ENCODE results near the gene ACTN4.
"Not testable (repeated sequence)": the region's sequence is repeated elsewhere in the genome, so short reads cannot be mapped to it uniquely, and the experiment has no call there.

The ACTN4 gene

DNA sequence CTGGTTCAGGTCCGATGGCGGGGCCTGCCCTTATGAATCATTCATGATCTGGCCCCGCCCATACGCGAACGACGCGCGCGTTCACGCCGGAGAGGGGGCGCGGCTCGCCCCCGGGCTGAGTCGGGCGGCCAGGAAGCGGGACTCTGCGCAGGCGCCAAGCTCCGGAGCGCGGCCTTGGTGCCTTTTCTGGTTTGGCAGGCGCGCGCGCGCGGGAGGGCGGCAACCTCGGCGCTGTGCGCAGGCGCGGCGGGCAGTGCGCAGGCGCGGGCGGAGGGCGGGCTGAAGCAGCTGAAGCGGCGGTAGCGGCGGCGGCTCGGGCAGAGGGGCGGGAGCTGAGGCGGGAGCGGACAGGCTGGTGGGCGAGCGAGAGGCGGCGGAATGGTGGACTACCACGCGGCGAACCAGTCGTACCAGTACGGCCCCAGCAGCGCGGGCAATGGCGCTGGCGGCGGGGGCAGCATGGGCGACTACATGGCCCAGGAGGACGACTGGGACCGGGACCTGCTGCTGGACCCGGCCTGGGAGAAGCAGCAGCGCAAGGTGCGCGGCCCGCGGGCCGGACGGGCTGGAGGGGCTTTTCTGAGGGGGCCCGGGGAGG is at the start of gene ACTN4:
Gene ACTN4, plus strand, starts transcription at position 282 of the 598 bp plus-strand sequence. Its CDS starts 97 bp downstream, at position 379.
- peak; percentile 90 for DNase-seq (ENCODE audit: low read depth)

DNA sequence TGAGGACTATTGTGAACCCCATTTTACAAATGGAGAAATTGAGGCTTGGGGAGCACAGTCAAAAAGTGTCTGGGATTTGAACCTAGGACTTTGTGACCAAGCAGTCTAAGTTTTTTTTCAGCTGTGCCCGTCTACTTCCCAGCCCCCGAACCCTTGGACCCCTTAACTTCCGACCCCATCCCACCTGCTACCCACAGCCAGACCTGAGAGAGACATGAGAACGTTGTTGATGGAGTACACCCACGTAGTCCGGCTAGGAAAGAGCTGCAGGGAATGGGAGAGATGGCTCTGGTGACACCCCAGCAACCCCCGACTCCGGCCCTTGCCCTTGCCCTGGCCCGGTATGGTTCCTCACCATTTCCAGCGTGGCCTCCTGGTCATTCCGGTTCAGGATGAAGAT is 47.7 kb upstream of the ACTN4 start:
- DNase-seq (ENCODE audit: low read depth) = no peak

DNA sequence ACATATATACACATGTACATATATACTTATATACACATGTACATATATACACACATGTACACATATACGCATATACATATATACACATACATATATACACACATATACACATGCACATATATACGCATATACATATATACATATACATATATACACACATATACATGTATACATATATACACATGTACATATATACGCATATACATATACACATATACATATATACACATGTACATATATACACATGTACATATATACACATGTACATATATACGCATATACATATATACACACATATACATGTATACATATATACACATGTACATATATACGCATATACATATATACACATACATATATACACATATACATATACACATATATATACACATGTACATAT is 44.6 kb upstream of the ACTN4 start:
- not testable (repeated sequence) for DNase-seq (ENCODE audit: low read depth)

DNA sequence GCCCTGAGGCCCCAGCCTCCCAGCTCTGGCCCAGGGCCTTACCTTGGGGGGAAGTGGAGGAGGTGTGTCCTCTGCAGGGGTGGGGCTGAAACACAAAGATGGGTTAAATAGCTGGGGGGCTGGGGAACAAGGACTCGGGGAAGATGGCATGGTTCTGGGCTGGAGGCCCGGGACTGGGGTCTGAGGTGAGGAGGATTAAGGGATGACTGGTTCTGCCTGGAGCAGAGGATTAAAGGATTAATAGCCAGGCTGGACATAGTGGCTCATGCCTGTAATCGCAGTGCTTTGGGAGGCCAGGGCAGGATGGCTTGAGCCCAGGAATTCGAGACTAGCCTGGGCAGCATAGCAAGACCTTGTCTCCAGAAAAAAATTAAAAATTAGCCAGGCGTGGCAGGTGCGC is 41.3 kb upstream of the ACTN4 start:
- no peak for DNase-seq (ENCODE audit: low read depth)

DNA sequence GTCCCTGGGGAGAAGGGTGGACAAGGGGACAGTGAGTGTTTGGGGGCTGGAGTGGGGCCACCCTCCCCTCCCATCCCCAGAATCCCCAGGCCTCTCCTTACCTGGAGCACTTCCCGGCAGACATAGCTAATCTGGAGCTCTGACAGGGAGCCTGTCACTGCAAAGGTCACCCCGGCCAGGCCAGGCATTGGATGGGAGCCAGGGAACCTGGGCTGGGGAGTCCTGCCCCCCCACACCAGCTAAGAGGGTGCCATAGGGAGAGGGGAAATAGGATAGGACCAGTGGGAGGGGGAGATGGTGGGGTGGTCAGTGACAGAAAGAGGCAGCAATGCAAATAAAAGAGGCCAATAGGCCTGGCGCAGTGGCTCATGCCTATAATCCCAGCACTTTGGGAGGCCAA is 33.2 kb upstream of the ACTN4 start:
- no peak for DNase-seq (ENCODE audit: low read depth)

DNA sequence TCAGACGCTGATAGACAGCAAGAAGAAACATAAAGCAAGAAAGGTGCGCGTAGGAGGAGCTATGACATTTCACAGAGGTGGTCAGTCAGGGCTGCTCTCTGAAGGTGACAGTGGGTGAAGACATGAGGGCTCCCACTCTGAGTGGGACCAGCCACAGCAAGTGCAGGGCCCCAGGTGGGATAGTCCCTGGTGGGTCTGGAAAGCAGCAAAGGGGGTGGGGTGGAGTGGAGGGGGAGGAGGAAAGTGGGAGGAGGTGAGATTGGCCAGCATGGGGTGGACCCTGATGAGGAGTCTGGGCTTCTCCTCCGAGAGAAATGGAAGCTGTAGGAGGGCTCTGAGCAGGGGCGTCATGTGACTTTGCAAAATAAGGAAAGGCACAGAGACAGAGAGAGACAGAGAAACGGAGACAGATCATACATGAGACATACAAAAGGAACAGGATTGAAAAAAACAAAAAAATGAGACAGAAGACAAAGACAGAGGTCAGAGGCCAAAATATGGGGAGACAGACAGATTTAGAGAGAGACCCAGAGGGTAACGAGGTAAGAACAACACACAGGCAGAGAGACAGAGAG is 32.4 kb upstream of the ACTN4 start:
- DNase-seq (ENCODE audit: low read depth) = no peak

DNA sequence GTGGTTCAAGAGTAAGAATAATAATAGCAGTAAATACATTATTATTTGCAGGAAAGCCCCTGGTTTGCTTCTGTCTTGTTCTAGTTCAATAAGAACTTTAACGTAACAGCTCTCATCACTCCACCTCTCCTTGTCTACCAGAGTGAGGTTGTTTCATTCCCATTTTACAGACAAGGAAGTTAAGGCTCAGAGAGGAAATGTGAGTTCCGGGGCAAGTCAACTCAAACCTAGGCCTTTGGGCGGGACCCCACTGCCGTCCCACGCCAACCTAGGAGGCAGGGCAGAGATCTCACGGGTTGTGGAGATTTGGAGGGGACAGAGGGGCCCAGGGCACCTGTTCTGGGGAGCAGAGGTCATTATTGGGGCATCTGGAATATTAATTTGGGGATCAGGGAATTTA is 31.2 kb upstream of the ACTN4 start:
- no peak for DNase-seq (ENCODE audit: low read depth)

DNA sequence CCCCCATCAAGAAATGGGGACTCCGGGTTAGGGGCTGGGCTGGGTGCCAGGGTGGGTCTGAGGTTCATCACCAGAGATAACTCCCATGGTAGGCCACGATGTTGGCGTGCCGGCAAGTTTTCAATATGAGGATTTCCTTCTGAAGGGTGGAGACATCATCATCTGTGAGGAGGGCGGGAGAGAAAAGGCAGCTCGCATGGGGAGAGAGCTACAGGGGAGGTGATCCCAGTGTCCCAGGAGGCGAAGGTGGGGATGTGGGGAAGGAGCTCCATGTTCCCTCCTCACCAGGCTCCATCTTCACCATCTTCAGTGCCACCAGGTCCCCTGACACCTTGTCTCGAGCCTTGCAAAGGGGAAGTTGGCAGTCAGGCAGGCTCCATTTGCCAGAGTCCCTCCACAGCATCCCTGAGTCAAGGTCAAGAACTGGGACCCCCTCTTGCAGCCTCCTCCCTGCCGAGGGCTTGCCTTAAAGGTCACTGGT is 30.1 kb upstream of the ACTN4 start:
- no peak for DNase-seq (ENCODE audit: low read depth)

DNA sequence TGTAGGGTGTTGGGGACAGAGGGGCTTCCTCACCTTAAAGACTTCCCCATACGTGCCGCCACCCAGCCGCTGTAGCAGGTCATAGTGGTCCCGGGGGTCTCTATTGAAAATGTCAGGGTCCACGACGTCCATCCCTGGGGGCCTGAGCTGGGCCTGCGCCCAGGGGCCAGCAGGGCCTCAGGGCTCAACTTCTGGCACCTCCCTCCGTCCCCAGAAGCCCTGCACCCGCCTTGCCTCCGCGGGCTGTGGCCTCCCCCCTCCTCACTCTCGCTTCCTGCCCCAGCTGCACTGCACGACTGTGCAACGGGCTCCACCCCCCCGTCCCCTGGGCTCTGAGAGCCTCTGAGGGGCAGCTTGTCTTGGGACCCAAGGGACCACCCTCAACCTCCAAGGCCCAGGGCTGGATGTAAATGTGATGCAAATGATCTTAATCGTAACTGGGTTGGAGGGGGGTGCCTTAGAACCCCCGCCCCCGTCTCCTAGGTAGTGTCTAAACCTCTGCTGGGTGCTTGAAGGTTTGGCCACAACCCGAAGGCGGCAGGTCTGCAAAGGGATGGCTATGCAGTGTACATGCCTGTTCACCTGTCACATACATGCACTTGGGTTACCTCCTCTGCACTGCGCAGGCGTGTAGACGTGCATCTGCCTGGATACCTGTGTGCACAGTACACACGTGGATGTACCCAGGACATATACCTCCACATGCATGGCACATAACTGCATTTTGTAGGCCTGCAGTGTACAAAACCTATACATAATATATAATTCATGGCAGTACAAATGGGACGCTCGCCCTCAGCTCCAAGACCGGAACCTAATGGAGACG is 29.5 kb upstream of the ACTN4 start, which contains the start of gene MAP4K1:
Gene MAP4K1, minus strand, starts transcription at position 190 of the 826 bp plus-strand sequence. Its CDS starts 58 bp downstream, at position 132.
- DNase-seq (ENCODE audit: low read depth) = no peak

DNA sequence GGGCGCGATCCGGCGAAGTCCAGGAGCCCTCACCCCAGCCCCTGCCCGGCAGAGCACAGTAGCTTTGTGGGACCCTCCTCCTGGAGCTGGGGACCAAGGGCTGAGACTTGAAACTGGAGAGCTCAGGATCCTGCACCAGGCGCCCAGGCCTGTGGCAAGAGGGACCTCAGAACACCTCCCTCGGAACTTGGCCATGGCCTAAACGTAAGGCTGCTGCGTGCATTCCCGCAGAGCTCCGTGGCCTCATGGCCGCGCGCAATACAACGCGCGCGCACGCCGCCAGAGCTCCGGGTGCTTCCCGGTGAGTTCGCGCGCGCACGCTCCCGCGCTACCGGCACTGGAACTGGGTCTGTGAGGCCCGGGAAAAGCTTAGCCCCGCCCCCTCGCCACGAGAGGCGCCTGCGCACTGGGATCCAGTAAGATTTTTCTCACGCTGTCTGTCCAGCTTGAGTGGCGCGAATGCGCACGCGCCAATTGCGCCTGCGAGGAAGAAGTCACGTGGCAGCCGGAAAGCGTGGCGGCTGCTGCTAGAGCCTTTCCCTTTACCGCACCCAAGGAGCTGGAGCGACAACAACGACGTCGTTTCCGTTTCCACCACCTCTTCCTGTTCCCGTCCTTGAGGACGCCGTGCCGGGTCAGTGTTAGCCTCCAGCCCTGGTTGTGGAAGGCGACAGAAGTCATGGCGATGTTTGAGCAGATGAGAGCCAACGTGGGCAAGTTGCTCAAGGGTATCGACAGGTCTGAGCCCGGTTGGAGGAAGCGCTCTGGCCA is 28.7 kb upstream of the ACTN4 start, which contains the start of gene EIF3K:
Gene EIF3K, plus strand, starts transcription at position 599 of the 771 bp plus-strand sequence. Its CDS starts 81 bp downstream, at position 680.
- DNase-seq (ENCODE audit: low read depth) = peak; percentile 99

DNA sequence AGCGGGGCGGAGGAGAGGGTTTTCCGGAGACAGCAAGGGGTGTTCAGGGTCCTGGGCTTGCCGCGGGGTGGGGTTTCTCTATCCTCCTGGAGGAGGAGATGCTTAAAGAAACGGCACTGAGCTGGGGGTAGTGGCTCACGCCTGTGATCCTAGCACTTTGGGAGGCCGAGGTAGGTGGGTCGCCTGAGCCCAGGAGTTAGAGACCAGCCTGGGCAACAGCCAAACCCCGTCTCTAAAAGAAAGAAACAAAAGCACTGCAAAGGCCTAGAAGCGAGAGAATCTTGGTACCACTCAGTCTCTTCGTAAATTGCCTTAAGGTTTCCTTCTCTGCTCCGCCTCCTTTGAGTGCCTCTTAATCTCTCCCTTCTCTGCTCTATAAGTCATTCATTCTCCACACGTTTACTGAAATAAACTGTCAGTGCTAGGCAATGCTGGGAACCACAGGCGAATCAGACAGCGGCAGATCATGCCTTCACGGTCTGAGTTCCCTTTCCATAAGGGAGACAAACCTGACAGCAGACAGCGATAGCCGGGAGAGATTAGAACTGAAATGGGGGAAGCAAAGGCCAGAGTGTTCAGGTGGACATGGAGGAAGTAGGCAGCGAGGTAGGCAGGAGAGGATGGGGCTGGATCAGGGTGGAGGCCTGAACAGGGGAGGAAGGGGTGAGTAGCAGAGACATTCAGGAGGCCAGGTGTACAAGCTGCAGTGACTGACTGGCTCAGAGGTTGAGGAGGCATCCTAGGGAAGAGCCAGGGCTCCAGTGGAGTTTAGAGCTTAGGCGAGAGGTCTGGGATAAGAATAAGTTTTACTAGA is 27.9 kb upstream of the ACTN4 start:
- no peak for DNase-seq (ENCODE audit: low read depth)

DNA sequence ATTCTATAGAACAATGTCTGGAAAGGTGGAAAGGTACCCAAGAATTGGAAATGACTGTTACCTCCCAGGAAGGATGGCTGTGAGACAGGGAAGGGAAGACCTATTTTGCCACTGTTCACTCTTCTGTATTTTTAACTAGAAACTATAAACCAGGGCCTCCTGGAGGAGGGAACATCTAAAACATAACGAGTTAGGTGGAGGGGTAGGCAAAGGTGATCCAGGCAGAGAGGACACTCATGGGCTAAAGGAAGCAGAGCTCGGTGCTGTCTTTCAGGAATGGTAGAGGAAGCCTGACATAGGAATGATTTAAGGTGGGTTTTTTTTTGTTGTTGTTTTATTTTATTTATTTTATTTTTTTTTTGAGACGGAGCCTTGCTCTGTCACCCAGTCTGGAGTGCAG is 22.6 kb upstream of the ACTN4 start:
- no peak for DNase-seq (ENCODE audit: low read depth)

DNA sequence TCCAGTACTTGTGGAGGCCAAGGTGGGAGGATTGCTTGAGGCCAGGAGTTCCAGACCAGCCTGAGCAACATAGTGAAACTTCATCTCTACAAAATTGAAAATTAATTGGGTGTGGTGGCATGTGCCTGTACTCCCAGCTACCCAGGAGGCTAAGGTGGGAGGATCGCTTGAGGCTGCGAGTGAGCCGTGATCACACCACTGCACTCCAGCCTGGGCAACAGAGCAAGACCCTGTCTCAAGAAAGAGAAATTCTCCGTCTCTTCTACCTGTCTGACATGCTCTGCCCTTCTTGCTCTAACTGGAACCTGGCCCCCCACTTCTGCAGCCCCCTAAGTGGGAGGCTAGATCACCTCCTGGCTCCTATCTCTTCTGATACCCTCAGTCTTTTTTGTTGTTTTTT is 21.0 kb upstream of the ACTN4 start:
- DNase-seq (ENCODE audit: low read depth) = no peak

DNA sequence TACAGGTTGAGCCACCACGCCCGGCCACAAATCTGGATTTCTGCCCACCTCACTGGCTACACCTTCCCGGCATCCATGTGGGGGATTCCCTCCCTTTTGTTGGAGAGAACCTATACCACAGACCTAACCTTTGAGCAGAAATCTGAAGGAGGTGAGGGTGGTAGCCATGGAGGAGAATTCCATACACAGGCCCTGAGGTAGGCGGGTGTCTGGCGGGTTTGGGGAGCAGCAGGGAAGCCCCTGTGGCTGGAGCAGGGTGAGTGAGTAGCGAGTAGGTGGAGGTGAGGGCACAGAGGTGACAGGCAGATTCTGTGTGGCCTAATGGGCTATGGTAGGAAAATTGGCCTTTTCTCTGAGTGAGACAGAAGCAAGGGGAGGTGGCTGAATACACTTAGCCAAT is 17.9 kb upstream of the ACTN4 start:
- DNase-seq (ENCODE audit: low read depth) = no peak

DNA sequence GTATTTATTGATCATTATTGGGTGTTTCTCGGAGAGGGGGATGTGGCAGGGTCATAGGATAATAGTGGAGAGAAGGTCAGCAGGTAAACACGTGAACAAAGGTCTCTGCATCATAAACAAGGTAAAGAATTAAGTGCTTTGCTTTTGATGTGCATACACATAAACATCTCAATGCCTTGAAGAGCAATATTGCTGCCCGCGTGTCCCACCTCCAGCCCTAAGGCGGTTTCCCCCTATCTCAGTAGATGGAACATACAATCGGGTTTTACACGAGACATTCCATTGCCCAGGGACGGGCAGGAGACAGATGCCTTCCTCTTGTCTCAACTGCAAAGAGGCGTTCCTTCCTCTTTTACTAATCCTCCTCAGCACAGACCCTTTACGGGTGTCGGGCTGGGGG is 16.1 kb upstream of the ACTN4 start:
- not testable (repeated sequence) for DNase-seq (ENCODE audit: low read depth)

DNA sequence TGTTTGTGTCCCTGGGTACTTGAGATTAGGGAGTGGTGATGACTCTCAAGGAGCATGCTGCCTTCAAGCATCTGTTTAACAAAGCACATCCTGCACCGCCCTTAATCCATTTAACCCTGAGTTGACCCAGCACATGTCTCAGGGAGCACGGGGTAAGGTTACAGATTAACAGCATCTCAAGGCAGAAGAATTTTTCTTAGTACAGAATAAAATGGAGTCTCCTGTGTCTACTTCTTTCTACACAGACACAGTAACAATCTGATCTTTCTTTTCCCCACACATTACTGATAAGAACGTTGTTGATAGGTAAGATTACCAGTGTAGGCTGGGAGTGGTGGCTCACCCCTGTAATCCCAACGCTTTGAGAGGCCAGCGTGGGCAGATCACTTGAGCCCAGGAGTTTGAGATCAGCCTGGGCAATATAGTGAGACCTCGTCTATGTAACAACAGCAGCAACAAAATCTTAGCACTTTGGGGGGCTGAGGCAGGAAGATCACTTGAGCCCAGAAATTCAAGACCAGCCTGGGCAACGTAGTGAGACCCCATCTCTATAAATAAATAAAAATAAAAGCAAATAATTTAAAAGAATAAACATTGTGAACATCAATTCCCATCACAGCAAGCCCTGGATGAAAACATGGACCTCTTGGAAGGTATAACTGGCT is 15.5 kb upstream of the ACTN4 start:
- DNase-seq (ENCODE audit: low read depth) = not testable (repeated sequence)

DNA sequence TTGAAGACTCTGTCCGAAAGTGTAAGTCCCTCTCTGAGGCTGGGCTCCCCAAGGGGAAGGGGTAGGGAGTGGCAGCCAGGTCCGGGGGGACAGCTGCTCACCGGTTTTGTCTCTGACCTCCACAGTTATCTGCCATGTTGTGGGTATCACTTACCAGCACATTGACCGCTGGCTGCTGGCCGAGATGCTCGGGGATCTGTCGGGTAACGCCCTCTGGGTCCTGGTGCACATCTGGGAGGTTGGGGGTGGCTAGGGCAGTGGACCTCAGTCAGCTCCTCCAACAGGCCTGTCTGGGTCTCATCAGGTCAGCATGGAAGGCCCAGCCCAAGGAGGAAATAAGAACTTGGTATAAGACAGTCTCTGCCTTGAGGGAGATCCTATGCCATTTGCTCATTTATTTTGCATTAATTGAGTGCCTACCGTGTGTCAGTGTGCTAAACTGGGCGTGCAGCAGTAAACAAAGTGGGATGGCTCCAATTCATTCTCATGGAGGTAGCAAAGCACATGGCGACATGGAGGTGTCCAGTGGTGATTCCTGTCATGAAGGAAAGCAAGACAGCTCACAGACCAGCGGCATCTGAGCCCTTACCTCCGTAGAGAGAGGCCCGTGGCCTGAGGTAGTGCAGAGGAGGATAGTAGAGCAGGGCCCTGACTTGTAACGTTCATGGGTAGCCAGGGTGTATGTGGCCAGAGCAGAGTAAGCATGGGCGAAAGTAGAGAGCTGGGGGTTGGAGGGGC is 14.8 kb upstream of the ACTN4 start:
- no peak for DNase-seq (ENCODE audit: low read depth)

DNA sequence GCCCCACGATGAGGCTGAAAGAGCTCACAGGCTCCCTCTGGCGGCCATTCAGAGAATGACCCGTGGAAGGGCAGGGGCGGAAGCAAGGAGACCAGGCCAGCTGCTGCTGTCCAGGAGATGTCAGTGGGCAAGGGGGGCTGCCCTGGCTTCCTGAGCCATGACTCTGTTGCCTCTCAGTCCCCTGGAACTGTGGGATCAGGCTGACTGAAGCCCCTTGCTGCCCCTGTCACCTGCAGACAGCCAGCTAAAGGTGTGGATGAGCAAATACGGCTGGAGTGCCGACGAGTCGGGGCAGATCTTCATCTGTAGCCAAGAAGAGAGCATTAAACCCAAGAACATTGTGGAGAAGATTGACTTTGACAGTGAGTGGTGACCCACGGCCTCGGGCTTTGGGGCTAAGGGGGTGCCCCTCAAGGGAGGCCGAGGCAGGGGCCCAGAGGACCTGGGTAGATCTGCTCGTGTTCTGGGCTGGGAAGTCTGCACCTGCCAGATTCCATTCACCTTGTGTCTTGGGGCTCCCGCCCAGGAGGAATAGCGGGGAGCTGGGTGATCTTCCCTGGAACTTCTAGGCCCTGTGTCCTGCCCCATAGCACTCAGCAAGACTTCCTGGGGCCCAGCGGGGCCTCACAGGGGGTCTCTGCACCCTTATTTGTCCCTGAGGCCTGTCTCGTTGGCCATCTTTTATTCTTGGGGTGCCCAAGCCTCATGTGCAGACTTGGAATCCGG is 12.5 kb upstream of the ACTN4 start:
- no peak for DNase-seq (ENCODE audit: low read depth)

Measured in fibroblast of the conjunctiva (primary cell).